Esophagus muscularis mucosa (tissue), 3 donors: ENCODE data around the gene DYRK4.
A peak's percentile ranks its signal among the peaks of the same experiment; 100 is the strongest.

Experiments
- CTCF ChIP-seq, 3 experiments: fragments of 200-600 bp in 2 of 3; fragments of 450-650 bp in 1 of 3; sonication (generic) in 2 of 3; IDR thresholded peaks; one replicate each; pipeline ENCODE4 v1.5.1; 2017 to 2019; ENCODE audit warnings: antibody characterized with exemption in 3 of 3, mild to moderate bottlenecking in 2 of 3, moderate library complexity in 1 of 3
- POLR2AphosphoS5 ChIP-seq, 2 donors: sonication (generic); formaldehyde crosslinking; IDR thresholded peaks; one replicate each; pipeline ENCODE4 v1.6.1; 2017; ENCODE audit warnings: antibody characterized with exemption in 2 of 2

GRCh38 chr12:4648501-4649357, 86.7 kb downstream of the DYRK4 start, which contains the start of the genes AKAP3 and NDUFA9:
- TF ChIP-seq POLR2AphosphoS5 (IDR thresholded peaks at IDR 0.05): peak; percentile 77 to 93
- peak in 1 of 3 experiments; percentile 25 for TF ChIP-seq CTCF (IDR thresholded peaks at IDR 0.05)
